NOMO-1 treated with dmso at 0.1 percent for 144 hours (cell line): ENCODE results near the gene CAMSAP3.
"Not testable (repeated sequence)": the region's sequence is repeated elsewhere in the genome, so short reads cannot be mapped to it uniquely, and the experiment has no call there.

ENCODE experiments used
- DNase-seq: peaks from one replicate; lab custom pipeline; 2025; ENCODE audit not compliant: unreplicated experiment; lab: John Stamatoyannopoulos, UW

Gene CAMSAP3

DNA sequence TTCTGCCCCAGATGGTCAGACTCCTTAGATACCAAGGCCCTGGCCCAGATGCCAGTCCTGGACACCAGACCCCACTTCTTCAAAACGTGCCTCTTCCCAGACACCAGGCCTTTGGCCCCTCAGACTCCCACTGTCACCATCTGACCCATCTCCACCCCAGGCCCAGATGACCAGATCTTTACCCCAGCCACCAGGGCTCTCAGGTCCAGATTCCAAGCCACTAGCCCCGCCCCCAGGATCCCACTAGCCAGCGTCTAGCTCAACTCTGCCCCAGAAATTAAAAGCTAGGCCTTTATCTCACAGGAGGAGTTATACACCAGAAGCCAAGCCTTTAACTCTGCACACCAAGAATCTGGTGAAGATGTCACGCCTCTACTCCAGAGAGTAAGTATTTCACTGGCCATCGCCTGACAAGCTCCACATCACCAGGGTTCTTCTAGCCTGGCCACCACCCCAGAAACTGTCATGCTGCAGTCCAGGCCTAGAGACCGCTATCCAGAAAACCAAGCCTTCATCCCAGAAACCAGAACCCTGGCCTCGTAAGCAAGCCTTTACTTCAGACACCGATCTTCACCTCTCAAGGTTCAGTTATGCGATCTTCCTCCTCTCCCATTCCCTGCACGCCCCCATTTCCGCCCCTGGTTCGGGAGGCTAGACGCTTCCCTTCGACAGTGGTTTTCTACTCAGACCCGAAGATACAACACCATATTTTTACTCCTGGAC, 33.1 kb downstream of the CAMSAP3 start:
- no peak for DNase-seq

DNA sequence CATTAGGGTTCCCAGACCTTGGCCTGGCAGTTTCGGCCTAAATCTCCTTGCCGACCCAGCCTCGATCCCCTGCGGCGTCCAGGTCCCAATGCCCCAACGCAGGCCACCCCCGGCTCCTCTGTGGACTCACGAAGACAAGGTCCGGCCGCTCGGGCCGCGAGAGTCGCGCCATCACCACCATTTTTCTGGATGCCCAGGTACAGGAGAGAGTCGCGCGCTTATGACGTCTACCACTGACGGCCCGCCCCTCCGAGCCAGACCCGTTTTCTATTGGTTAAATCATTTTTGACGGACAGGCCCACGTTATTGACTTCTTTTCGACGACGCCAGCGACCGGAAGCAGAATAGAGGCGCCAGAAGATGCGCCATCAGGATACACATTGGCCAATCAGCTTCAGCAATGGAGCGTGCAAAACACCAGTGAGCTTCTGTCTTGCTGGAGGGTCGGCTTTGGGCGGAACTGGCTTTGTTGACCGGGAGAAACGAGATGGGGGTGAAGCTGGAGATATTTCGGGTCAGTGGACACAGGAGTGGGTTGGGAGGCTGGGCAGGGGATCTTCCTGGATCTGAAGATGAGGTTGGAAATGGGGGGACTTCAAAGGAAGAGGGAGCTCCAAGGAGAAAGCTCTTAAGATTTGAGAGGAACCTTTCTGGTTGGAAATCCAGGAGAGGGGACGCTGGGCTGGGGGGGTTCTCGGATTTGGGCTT, 33.8 kb downstream of the CAMSAP3 start, which contains the start of the genes PET100 and XAB2:
Gene PET100 (plus strand): TSS at position 447 of the 708 bp plus-strand sequence. CDS start 41 bp downstream, at position 488.
Gene XAB2 (minus strand): TSS at position 199 of the 708 bp plus-strand sequence. CDS start 18 bp downstream, at position 181.
- DNase-seq = peak; percentile 96

DNA sequence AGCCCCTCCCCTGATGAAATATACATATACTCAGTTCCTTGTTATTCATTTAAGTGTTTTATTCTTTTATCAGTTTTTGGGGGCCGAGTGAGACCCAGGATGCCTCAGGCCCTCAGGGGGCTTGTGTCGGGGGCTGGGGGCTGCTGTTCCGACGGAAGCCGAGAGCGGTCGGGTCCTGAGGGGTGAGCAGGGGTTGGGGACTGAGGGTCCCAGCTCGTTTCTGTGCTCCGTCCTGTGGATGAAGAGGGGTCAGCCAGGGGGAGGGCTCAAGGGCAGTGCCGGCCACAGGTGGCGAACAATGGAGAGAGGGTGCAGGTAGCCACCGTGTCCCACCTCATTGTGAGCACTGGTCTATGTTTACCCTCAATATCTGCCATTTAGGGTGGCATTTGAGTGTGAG, 35.9 kb downstream of the CAMSAP3 start:
- DNase-seq = no peak

DNA sequence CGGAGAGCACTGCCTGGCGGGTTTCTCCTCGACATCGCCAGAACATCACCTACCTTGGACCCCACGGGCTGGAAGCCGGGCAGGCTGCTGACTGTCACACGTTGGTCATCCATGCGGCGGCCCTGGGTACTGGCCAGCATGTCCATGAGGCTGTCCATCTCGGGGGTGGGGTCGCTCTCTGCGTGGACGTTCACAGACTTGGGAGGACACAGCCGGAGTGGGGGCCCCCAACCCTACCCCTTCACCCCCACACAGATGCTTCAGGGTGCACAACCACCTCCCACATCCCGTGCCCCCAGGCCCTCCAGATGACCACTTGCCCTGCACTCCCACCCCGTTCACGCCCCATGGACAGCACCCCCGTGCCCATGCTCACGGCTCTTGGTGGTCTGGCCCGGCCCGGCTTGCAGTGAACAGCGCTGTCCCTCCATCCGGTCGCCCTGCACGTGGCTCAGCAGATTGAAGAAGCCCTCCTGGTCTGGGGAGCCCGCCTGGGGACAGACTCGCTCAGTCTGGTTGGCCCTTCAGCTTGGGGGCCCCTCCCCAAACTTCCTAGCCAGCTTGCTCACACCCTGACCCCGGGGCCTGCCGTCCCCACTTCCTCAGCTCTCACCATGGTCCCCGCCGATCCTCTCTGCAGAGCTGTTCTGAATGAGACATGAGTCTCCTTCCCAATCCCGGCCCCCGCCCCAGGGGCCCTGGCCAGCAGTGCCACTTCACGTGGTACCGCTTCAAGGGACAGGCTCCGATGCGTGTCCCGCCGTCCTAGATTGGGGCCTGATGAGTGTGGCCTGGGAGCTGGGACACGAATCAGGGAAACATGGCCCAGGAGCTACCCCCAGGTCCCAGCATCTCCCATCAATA, 36.9 kb downstream of the CAMSAP3 start:
- no peak for DNase-seq

DNA sequence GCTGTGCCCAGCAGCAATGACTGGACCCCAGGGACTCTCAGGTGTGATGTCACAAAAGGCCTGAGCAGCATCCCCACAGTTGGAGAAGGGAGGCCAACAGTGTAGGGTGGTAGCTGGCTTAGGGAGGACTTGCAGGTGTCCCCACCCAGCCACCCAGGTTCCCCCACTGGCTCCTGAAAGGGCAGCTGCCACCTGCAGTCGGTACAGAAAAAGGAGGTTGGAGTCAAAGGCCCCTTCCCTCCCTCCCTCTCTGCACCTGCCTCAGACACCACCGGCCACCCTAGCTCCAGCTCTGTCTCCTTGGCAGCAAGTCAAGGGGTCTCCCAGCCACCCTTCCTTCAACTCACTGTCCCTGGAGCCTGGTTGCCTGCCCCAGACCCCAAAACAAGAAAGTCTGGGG, 38.0 kb downstream of the CAMSAP3 start, which contains the start of gene PCP2:
Gene PCP2 (minus strand): TSS at position 22 of the 400 bp plus-strand sequence. CDS start 262 bp downstream, outside the sequence.
- DNase-seq = no peak

DNA sequence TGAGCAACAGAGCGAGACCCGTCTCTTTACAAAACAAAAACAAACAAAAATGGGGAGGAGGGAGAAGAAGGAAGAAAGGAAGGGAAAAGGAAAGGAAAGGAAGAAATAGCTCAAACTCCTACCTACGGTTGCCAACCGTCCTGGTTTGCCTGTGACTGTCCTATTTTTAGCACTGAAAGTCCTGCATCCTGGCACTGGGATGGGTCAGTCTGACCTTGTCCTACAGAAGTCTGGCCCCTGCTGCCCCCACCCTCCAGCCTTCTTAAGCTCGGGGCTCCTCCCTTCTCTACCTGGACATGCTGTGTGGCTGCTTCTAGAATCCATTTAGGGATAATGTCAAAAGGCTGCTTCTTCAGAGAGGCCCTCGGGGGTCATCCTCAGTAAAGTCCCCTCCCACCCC, 40.0 kb downstream of the CAMSAP3 start:
- DNase-seq = no peak

DNA sequence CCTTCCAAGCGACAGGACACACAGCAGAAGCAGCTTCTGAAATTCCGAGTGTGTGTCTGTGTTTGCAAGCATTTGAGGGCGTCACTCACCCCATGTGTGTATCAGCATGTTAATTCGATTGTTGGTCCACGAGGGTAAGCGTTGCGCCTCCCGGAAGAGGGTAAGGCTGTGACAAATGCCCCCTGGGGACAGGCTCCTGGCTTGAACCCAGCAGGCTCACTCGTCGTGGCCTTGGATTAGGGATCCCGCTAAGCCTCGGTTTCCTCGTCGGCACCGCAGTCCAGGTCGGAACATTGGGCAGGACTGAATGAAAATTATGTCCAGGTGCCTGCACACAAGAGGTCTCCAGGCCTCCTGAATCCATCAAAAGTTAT, 40.6 kb downstream of the CAMSAP3 start:
- no peak for DNase-seq

DNA sequence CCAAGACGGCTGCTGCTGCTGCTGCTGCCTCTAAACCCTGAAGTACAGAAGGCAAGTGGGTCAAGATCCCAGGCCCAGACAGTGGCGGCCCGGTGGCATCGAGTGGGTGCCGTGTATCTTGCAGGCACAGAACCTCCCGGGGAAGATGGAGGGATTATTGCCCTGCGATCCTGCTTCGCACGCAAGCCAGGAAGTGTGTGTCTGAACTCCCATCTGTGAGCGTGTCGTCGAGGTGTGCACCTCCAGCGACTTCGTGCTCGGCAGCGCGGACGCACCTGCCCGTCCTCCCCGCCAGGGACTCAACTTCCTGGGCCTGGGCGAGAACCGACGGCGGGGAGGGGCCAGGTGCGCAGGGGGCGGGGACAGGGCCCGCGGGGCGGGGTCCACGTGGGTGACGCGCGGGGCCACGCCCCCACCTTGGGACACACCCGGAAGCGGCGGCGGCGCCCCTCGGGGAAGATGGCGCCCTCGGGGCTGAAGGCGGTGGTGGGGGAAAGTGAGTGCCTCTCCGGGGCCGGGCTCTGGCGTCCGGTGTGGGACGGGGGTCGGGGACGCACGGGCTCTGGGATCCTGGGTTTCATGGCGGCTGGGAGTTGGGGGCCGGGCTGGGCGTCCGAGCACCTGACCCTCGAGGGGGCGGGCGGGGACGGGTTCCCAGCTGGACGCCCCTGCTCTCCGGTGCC, 41.2 kb downstream of the CAMSAP3 start, which contains the start of gene STXBP2:
Gene STXBP2 (plus strand): TSS at position 420 of the 683 bp plus-strand sequence. CDS start 40 bp downstream, at position 460.
- peak; percentile 67 for DNase-seq

DNA sequence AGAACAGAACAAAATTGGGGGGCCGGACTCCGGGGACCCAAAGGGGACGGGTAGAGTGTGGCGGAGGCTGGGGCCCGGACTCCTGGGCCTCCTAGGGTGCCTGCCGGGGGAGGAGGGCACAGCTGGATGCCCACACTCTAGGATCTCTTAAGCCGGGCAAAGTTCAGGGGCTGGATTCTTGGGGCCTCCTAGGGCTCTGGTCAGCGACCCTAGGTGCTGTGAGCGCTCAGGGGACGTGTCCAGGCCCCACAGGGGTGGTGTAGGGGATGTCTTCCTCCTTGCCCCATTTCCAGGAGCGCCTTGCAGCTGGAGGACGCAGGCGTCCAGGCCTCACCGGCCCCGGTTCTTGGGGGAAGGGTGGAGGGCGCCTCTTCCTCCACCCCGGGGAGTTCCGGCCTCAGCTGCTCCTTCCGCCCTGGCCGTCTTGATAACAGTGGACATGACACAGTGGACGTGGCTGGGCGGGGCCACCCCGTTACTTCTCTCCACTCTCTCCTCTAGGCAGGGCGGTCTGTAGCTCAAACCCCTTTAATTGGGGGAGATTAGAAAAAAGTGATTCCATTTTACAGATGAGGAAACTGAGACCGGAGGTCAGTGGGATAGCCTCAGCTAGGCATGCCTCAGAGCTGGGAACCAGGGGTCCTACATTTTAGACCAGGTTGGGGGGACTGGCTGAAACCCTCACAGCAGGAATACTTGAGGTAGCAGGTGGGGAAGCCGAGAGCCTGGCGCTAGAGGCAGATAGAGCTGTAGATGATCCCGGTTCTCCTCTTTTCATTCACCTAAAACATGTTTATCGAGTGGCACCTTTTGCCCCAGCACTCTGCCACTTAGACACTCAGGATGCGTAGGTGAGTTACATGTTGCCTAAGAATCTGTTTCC, 42.0 kb downstream of the CAMSAP3 start:
- DNase-seq = peak; percentile 22

DNA sequence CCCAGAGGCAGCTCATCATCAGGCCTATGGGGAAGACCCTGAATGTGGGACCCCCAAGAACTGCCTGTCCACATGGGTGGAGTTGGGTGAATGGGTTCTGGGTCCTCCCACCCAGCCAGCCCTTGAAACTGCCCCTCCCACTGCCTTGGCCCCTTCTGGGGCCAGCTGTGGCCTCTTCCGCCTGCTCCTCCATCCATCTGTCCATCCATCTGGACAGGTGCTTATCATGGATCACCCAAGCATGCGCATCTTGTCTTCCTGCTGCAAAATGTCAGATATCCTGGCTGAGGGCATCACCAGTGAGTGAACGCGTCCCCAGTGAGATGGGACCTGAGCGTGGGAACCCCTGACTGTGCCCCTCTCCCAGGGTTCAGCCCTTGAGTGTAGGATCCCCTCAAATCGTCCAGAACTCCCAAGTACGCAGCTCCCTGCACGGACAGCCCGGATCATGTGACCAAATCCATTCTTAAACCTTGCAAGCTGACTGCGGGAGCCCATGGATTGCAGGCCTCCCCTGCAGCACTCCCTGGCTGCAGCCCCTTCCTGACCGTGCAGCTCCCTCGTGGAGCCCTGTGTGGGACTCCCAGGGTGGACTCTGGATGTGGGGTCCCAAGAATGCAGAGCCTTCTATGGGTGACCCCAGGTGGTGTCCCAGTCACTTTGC, 43.3 kb downstream of the CAMSAP3 start:
- no peak for DNase-seq

DNA sequence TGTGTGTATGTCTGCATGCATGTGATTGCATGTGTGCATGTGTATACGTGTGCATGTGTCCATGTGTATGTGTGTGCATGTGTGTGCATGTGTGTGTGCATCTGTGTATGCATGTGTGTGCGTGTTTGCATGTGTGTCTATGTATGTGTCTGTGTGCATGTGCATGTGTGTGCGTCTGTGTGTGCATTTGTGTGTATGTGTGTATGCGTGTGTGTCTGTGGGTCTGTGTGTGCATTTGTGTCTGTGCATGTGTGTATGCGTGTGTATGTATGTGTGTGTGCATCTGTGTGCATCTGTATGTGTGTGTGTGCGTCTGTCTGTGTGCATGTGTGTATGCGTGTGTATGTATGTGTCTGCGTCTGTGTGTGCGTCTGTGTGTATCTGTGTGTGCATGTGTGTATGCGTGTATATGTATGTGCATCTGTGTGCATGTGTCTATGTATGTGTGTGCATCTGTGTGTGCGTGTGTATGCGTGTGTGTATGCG, 44.2 kb downstream of the CAMSAP3 start:
- no peak for DNase-seq

DNA sequence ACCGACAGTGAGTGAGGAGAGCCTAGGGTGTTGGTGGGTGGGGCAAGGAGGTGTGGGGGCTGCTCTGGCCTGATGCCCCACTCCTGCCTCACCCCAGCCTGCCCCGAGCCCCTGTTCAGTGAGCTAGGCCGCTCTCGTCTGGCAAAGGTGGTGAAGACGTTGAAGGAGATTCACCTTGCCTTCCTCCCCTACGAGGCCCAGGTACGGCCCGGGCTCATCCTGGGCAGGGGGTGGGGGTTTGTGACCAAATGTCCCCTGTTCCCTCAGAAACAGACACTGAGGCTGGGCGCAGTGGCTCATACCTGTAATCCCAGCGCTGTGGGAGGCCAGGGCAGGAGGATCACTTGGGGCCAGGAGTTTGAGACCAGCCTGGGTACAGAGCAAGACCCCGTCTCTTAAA, 45.1 kb downstream of the CAMSAP3 start:
- no peak for DNase-seq

DNA sequence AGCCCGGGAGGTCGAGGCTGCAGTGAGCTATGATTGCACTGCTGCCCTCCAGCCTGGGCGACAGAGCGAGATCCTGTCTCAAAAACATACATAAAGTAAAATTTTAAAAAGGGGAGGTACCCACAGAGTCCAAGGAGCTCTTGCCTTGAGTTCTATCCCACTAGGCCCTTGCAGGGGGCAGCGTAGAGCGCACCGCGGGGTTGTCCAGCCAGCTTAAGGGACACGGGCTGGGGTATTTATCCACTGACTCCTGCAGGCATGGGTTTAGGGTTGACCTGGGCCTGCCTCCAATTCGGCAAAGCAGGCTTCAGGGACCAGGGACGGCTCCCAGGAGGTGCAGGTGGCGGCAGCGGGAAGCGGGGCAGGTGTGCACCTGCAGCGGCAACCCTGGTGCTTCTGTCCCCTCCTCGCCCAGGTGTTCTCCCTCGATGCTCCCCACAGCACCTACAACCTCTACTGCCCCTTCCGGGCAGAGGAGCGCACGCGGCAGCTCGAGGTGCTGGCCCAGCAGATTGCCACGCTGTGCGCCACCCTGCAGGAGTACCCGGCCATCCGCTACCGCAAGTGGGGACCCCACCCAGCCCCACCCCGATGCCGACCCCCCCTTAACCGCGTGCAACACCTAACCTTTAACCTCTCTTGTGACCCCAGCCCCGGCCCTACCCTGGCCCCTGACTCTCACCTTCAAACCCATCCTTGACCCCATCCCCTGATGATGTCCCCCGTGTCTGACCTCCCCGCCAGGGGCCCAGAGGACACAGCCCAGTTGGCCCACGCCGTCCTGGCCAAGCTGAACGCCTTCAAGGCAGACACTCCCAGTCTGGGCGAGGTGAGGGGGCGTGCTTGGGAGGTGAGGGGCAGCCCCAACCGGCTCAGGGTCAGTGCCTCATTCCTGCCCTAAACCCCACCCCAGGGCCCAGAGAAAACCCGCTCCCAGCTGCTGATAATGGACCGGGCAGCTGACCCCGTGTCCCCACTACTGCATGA, 45.9 kb downstream of the CAMSAP3 start:
- DNase-seq = no peak

DNA sequence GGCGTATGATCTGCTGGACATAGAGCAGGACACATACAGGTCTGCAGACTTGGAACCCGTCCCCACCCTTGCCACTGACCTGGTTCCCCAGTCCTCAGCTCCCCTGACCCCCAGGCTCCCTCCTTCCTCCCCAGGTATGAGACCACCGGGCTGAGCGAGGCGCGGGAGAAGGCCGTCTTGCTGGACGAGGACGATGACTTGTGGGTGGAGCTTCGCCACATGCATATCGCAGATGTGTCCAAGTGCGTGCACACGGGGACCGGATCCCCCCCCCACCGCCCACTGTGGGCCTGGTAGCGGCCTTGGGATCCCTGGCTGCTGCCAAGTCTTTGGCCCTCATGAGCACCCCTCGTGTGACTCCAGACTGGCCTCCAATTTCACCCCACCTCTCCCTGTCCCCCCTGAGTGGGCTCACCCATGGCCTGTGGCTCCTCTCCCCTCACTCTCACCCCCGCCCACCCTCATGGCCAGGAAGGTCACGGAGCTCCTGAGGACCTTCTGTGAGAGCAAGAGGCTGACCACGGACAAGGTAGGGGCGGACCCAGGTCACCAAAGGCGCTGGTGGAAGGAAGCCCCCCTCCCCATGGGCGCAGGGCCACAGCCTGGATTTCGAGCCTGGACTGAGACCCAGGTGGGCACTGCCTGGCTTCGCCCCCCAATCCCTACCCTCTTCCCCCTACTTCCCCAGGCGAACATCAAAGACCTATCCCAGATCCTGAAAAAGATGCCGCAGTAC, 46.8 kb downstream of the CAMSAP3 start:
- DNase-seq = no peak

DNA sequence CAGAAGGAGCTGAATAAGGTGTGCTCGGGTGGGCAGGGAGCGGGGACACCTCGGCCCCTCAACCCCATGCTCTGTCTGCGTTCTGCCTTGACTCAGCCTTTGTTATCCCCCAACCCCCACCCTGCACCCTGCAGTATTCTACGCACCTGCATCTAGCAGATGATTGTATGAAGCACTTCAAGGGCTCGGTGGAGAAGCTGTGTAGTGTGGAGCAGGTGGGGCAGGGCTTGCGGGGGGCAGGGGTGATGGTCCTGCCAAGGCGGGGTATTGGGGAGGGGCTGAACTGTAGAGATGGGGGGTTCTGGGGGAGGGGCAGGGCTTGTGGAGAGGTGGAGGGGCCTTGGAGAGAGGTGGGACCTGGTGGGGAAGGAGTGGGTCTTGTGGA, 47.4 kb downstream of the CAMSAP3 start:
- no peak for DNase-seq

DNA sequence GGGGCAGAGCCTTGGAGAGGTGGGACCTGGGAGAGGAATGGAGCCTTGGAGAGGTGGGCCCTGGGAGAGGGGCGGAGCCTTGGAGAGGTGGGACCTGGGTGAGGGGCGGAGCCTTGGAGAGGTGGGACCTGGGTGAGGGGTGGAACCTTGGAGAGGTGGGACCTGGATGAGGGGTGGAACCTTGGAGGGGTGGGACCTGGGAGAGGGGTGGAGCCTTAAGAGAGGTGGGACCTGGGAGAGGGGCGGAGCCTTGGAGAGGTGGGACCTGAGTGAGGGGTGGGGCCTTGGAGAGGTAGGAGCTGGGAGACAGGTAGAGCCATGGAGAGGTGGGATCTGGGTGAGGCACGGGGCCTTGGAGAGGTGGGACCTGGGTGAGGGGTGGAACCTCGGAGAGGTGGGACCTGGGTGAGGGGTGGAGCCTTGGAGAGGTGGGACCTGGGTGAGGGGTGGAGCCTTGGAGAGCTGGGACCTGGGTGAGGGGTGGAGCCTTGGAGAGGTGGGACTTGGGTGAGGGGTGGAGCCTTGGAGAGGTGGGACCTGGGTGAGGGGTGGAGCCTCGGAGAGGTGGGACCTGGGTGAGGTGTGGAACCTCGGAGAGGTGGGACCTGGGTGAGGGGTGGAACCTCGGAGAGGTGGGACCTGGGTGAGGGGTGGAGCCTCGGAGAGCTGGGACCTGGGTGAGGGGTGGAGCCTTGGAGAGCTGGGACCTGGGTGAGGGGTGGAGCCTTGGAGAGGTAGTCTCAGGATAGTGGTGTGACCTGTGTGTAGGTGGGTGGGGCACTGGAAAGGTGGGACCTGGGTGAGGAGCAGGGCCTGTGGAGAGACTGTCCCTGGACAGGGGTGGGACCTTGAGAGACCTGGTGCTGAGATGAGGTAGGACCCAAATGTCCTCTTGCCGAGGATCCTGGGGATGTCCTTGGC, 48.2 kb downstream of the CAMSAP3 start:
- DNase-seq = not testable (repeated sequence)
